D721Med (cell line): ENCODE data around the gene CACNA2D2.
"Not testable (repeated sequence)": the region's sequence is repeated elsewhere in the genome, so short reads cannot be mapped to it uniquely, and the experiment has no call there.

Experiments used
- DNase-seq: peaks from one replicate; pipeline ENCODE4 v3.0.0; 2011; ENCODE audit warnings: low spot score; ENCODE audit not compliant: insufficient read length
- FAIRE-seq: peaks from 2 replicates; lab custom pipeline; 2011; peaks lifted over from hg19 to GRCh38; lab: Jason Lieb, UNC
- TF ChIP-seq, protein P1 (sequence below): IDR thresholded peaks from 2 replicates; pipeline ENCODE4 v1.5.1; 2012; ENCODE audit warnings: mild to moderate bottlenecking, control low read depth; ENCODE audit not compliant: insufficient read depth; ENCODE audit errors: missing control alignments

Gene CACNA2D2

DNA sequence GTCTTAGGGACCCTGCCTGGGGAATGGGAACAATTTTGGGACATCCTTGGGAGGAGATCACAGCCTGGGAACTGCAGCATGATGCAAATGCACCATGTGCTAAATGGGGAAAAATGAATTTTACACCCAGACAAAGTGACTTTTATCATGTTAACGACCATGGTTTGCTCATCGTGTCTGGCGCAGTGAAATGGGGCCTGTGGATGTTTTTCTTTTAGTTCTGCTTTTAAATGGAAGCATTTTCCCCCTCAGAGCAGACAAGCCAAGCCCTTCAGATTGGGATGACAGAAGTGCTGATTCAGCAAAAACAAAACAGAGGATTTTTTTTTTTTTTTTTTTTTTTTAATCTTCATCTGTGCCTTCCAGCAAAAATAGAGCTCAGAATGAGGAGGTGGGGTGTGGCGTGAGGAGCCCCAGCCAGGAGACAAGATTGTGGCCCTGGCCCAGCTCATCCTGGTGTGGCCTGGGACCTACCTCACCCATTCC, 14.3 kb upstream of the CACNA2D2 start:
- DNase-seq (no peak), FAIRE-seq (no peak)

DNA sequence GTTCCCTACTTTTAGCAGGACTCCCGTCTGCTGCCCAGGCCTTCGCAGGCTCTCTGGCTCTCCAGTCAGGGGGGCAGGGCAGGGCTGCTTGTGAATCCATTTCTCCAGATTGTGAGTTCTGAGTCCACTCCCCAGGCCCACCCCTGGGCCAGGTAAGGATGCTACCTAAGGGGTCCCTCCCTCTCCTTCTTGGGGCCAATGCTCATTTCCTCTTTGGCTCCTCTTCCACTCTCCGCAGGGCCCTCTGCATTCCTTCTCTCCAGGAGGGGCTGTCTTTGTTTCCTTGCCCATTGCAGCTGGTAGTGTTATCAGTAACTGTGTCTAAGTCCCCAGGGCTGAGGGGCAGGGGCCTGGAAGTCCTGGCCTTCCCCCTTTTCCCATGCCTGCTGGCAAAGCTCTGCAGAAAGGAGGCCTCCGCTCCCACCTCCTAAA, 13.0 kb upstream of the CACNA2D2 start:
- TF ChIP-seq, protein P1, sequence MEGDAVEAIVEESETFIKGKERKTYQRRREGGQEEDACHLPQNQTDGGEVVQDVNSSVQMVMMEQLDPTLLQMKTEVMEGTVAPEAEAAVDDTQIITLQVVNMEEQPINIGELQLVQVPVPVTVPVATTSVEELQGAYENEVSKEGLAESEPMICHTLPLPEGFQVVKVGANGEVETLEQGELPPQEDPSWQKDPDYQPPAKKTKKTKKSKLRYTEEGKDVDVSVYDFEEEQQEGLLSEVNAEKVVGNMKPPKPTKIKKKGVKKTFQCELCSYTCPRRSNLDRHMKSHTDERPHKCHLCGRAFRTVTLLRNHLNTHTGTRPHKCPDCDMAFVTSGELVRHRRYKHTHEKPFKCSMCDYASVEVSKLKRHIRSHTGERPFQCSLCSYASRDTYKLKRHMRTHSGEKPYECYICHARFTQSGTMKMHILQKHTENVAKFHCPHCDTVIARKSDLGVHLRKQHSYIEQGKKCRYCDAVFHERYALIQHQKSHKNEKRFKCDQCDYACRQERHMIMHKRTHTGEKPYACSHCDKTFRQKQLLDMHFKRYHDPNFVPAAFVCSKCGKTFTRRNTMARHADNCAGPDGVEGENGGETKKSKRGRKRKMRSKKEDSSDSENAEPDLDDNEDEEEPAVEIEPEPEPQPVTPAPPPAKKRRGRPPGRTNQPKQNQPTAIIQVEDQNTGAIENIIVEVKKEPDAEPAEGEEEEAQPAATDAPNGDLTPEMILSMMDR: no peak
- FAIRE-seq: no peak
- DNase-seq: no peak

More for the DNA sequence above, 14.3 kb upstream of the CACNA2D2 start:
- TF ChIP-seq, protein P1: no peak

DNA sequence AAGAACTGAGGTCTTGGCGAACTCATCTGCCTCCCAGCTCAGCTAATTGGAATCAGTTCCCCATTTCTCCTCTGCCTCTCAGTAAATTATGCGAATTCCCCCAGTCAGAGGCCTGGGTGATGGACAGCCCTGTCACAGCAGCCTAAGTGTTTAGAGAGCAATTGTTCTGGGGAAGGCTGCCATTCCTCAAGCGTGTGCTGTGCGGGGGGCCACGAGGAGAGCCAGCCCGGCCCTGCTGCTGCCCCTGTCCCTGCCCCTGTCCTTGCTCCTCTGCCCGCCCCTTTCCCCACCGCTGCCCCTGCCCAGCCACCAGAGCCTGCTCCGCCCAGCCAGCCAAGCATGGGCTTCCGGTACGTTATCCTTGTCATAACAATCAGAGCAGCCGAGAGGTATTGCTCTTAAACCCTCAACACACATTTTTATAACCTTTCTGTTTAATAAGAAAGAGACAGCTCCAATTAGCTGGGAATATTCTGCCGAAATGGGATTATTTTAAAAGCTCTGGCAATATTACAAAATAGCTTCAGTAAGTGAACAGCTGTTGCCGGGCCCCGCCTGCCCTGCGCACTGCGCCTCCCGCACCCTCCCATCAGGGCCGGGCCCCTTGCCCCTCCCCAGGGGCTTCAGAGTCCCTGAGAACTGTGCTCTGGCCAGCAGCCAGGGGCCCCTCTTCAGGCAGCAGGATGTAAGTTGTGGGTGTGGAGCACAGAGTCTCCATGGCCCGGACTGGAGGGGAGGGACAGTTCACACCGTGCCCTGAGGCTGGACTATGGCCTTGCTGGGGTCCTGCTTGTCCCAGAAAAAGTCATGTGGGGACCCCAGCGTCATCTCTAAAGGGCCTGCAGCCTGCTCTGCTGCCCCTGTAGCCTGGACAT, 12.4 kb upstream of the CACNA2D2 start:
- TF ChIP-seq, protein P1: no peak
- FAIRE-seq (no peak), DNase-seq (no peak)

DNA sequence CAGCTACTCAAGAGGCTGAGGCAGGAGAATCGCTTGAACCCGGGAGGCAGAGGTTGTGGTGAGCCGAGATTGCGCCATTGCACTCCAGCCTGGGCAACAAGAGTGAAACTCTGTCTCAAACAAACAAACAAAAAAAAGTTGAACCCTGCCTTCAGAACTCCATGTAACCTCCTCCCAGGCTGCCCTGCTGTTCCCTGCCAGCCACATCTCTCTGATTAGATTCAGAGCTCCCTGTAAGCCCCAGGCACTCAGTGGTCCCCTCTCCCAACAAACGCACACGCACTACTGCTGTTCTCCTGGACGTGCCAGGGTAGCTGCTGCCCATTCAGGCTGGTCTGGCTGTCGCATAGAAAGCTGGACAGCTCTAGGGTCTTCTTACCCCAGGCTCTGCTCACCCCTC, 9.5 kb upstream of the CACNA2D2 start:
- DNase-seq, FAIRE-seq: not testable (repeated sequence)

DNA sequence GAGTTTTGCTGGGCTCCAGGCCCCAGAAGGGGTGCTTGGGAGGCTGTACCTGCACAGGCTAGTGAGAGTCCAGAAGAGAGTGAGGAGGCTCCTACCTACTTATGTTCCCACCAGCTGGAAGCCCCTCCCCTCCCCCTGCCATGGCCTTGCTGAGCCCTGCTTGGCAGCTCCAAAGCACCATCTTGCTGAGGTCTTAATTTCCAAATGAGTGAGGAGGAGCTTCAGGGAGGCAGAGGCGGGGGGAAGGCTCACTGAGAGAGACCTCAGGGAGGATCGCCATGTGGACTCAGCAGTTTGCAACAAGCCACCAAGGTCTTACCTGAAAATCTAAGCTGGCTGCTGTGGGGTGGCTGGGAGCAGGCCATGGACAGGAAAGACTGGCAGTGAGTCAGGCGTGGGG, 8.7 kb upstream of the CACNA2D2 start:
- DNase-seq (no peak), FAIRE-seq (no peak)

DNA sequence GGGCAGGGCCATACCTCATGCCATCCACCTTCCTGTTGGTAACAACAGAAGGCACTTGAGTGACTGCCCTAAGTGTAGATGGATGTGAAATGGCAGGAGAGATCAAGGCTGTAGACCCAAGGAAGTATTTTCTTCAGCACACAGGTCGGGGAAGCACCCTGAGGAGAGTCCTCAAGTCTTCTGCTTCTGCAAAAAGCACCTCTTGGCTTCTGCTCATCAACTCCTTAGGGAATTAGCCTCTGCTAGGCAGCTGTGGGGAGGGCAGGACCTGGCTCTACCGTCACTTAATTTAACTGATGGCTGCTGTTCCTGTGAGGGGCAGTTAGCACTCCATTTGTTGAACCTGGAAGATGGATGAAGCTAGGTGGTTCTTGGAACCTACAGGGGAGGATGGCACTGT, 6.9 kb upstream of the CACNA2D2 start:
- TF ChIP-seq, protein P1: no peak
- DNase-seq (no peak), FAIRE-seq (no peak)

More for the DNA sequence above, 8.7 kb upstream of the CACNA2D2 start:
- TF ChIP-seq, protein P1: no peak

DNA sequence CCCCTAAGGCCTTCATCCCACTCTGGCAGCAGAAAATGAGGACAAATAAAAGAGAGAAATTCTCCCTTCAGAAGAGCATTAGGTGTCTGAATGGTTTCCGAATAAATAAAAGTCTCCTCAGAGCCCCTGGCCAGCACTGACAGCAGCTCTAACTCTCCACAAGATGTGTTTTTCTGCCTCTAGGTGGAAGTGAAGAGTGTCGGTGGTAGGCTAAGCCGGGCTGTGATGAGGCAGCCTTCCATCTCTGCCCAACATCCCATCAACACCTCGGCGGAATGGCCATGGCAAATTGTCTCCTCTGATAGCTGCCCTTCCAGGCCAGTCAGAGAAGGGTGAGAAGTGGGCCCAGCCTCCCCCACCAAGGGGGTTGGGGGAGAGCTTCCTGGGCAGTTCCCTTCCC, 6.3 kb upstream of the CACNA2D2 start:
- TF ChIP-seq, protein P1: no peak
- DNase-seq: no peak
- FAIRE-seq: no peak
